Thoracic aorta (tissue), 2 donors: Measurements from ENCODE around the gene MAB21L2. TPM values are rescaled to one million over a fixed set of nuclear protein-coding genes. Genes with fewer than 3 reads are reported as not detected.

Experiments
- ATAC-seq: fragments of 150-250 bp; one replicate; pipeline ENCODE4 v1.8.0; 2017; ENCODE audit warnings: low read depth; ENCODE audit not compliant: insufficient number of reproducible peaks, low FRiP score
- DNase-seq: peaks from one replicate; pipeline ENCODE4 v3.0.0-alpha.2; 2020; ENCODE audit warnings: low spot score
- H3K27ac ChIP-seq, 2 donors: fragments of 200-600 bp; sonication (generic); 1 replicate in 1 of 2; 2 replicates in 1 of 2; pipeline ENCODE4 v1.5.1; 2016; ENCODE audit warnings: mild to moderate bottlenecking in 2 of 2, moderate library complexity in 2 of 2
- H3K27me3 ChIP-seq: fragments of 200-600 bp; sonication (generic); replicated peaks from 2 replicates; pipeline ENCODE4 v1.6.0; 2016; ENCODE audit warnings: mild to moderate bottlenecking; ENCODE audit not compliant: insufficient read depth
- H3K36me3 ChIP-seq: fragments of 200-600 bp; sonication (generic); one replicate; pipeline ENCODE4 v1.5.1; 2016
- H3K4me1 ChIP-seq, 2 donors: fragments of 200-600 bp; sonication (generic); 1 replicate in 1 of 2; 2 replicates in 1 of 2; pipeline versions ENCODE4 v1.5.1 to v1.6.0; 2016; ENCODE audit warnings: low read depth in 2 of 2, mild to moderate bottlenecking in 1 of 2; ENCODE audit not compliant: control insufficient read depth in 1 of 2
- H3K4me3 ChIP-seq: fragments of 200-600 bp; sonication (generic); 2 replicates; pipeline ENCODE4 v1.5.1; 2016; ENCODE audit warnings: mild to moderate bottlenecking
- H3K9me3 ChIP-seq: fragments of 200-600 bp; sonication (generic); 2 replicates; pipeline ENCODE4 v1.5.1; 2016
- total RNA-seq, 2 donors: library from RNA; depleted of rRNA; stranded (reverse); fragments of >200 nt; gene quantifications; one replicate each; pipeline versions ENCODE4 v1.1.0 to v1.2.3, GENCODE V29; 2016
- TF ChIP-seq, protein P1 (sequence below): fragments of 200-600 bp; sonication (generic); IDR thresholded peaks from one replicate; pipeline ENCODE4 v1.5.1; 2019; ENCODE audit warnings: antibody characterized with exemption

MAB21L2 gene
- total RNA-seq, 2 donors from 2014 or later, result 13.9 TPM; not detected in 1

DNA sequence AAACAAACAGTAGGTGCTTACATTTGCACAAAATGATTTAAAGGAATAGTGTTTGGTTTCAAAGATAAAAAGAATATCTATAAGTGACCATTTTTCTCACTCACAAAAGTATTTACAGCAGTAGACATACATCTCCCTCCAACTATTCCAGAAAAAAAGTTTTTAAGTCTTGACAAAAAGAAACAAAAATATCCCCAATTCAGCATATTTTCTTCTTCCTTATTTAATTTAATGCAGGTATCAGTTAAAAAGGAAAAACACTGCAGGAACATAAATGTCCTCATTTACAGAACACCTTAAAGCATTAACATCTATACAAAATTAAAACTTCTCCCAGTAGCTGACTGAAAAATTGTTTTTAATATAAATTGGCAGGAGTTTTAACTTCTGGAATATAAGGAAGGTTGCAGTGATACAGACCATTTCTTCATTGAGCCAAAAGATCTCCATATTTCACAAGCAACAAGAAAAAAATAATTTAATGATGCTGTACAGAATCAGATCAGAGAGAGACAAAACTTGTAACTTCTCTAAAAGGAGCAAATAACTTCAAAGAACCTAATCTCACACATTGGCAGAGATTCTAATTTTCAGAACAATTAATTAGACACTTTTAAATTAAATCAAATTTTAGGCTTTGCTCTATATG, 4.3 kb downstream of the MAB21L2 start:
- Histone ChIP-seq H3K4me3 (no peak overlapping the region), H3K27me3 (no peaks in the 10 kb centered on the region), H3K4me1 (no peaks in the 10 kb centered on the region), H3K27ac (no peak overlapping the region), H3K36me3 (no peaks in the 10 kb centered on the region), H3K9me3 (no peaks in the 10 kb centered on the region)
- ATAC-seq, result no peak
- TF ChIP-seq, protein P1, sequence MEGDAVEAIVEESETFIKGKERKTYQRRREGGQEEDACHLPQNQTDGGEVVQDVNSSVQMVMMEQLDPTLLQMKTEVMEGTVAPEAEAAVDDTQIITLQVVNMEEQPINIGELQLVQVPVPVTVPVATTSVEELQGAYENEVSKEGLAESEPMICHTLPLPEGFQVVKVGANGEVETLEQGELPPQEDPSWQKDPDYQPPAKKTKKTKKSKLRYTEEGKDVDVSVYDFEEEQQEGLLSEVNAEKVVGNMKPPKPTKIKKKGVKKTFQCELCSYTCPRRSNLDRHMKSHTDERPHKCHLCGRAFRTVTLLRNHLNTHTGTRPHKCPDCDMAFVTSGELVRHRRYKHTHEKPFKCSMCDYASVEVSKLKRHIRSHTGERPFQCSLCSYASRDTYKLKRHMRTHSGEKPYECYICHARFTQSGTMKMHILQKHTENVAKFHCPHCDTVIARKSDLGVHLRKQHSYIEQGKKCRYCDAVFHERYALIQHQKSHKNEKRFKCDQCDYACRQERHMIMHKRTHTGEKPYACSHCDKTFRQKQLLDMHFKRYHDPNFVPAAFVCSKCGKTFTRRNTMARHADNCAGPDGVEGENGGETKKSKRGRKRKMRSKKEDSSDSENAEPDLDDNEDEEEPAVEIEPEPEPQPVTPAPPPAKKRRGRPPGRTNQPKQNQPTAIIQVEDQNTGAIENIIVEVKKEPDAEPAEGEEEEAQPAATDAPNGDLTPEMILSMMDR, result no peak
- no peak for DNase-seq

DNA sequence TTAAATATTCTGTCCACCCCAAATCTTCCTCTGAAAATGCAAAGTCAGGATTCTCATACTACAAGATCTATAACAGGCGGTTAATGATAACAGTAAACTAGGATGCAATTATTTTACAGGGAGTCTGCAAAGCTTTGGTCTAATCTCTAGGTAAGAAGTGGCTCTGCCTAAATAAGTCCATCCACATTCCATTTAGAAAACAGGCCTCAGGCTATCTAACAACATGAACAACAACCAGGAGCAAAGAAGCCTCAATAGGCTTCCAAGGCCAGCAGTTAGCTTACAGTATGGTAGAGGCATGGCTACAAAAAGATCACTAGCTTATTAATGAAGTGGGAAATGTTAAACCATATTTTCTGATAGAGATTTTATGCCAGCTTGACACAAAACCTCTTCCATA, 6.4 kb downstream of the MAB21L2 start:
- Histone ChIP-seq H3K9me3 (no peaks in the 10 kb centered on the region), H3K4me1 (no peaks in the 10 kb centered on the region), H3K27me3 (no peaks in the 10 kb centered on the region), H3K4me3 (no peak overlapping the region), H3K27ac (no peak overlapping the region), H3K36me3 (no peaks in the 10 kb centered on the region)
- TF ChIP-seq, protein P1, result no peak
- ATAC-seq, result no peak
- DNase-seq, result no peak

DNA sequence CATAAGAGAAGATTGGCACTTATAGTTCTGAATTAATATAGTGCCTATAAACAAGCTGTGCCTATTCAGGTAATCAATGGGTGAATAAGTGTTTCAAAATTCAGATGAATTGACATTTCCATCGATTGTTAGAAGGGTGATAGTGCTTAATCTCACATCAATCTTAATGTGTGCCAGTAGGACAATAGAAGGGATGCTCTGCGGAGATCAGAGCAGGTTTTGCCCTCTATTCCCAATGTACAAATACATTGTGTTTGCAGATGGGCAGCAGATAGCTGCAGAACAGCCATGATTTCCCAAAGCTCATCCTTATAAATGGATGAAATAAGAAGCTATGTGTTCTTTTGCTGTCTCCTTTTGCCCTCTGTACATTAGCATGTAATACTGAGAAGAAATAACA, 7.2 kb downstream of the MAB21L2 start:
- Histone ChIP-seq H3K36me3 (no peaks in the 10 kb centered on the region), H3K9me3 (no peaks in the 10 kb centered on the region), H3K4me1 (no peaks in the 10 kb centered on the region), H3K27ac (no peak overlapping the region), H3K27me3 (no peaks in the 10 kb centered on the region), H3K4me3 (no peak overlapping the region)
- TF ChIP-seq, protein P1, result no peak
- no peak for ATAC-seq
- no peak for DNase-seq

GRCh38 chr4:150590631-150591030, 8.7 kb downstream of the MAB21L2 start:
- TF ChIP-seq, protein P1, result no peak
- H3K27ac ChIP-seq, result no peak overlapping the region

DNA sequence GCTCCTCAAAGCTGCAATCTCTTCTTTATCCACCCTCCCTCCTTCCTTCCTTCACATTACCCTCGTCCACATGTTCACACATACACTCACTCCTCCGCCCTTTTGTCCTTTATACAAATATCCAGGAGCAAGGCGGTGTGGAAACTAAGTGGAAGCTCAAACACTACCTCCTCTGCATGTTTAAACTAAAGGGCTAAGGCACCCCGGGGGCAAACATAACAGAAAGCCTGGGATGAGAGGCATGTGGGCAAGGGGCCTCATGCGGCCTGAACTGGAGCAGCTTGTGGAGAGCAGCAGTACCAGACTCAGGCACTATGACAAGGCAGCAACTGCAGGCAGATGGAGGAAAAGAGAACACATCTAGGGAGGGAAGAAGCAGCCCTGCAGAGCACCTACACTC, 9.5 kb downstream of the MAB21L2 start:
- Histone ChIP-seq H3K27me3 (no peaks in the 10 kb centered on the region), H3K36me3 (no peaks in the 10 kb centered on the region), H3K27ac (no peak overlapping the region), H3K9me3 (no peaks in the 10 kb centered on the region), H3K4me3 (no peak overlapping the region), H3K4me1 (no peaks in the 10 kb centered on the region)
- TF ChIP-seq, protein P1, result no peak
- DNase-seq (no peak), ATAC-seq (no peak)

More at GRCh38 chr4:150590631-150591030, 8.7 kb downstream of the MAB21L2 start:
- DNase-seq (no peak), ATAC-seq (no peak)
- Histone ChIP-seq H3K4me3 (no peak overlapping the region), H3K4me1 (no peaks in the 10 kb centered on the region), H3K9me3 (no peaks in the 10 kb centered on the region), H3K36me3 (no peaks in the 10 kb centered on the region), H3K27me3 (no peaks in the 10 kb centered on the region)
